HG03280 (cell line): ENCODE measurements around the gene SERPIND1.
"Not testable (repeated sequence)": the region's sequence is repeated elsewhere in the genome, so short reads cannot be mapped to it uniquely, and the experiment has no call there.

Experiments
- ATAC-seq: cut with Tn5 transposase; IDR thresholded peaks from one replicate; pipeline ENCODE4 v1.9.1; 2021; ENCODE audit warnings: mild to moderate bottlenecking, moderate library complexity; ENCODE audit not compliant: unreplicated experiment

The SERPIND1 gene

DNA sequence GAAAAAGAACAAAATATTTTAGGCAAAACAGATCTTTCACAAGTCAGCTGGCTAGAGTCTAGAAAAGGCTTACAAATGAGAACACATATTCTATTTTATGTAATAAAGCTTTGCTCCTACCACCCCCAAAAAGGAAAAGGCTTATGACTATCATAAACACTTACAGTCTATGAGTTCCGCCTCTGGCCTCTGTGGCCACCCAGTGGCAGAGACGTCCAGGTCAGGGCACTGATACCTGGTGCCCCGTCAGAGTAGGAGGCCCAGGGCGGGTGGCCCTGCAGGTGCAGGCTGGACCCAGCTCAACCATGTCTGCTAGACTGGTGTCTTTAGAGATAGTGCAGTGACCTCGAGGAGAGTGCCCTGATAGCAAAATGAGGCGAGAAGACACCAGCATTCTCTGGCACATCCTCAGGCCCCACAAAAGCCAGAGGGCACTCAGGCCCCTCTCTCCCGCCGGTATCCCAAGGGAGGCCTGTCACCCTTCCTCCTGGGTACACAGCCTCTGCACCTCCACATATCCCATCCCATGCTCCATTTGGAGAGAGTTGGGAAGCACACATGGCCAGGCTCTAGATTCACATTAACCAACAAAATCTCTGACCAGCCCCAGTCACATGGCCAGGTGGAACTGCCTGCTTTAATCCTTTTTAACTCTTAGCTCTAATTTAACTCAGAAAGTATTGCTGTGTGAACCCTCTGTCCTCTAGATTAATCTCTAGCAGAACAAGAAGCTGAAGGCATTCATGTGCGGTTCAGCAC, 27.3 kb upstream of the SERPIND1 start:
- ATAC-seq = no peak

DNA sequence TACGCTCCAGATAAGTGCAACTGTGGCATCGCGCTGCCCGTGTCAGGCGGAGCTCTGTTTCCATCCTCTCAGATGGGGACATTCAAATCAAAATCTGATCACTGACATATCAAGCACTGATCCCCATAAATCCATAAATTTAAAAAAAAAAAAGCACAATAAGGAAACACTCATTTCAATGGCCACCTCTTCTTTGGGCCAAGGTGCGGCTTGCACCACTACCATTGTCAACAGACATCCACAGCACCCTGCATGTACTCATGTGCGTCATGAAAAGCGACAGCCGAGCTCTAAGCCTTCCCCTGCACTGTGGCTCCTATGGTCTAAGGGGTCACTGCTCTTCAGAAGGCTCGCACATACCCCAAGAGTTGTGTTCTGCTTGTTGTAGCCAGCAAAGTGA, 26.7 kb upstream of the SERPIND1 start:
- ATAC-seq = no peak

DNA sequence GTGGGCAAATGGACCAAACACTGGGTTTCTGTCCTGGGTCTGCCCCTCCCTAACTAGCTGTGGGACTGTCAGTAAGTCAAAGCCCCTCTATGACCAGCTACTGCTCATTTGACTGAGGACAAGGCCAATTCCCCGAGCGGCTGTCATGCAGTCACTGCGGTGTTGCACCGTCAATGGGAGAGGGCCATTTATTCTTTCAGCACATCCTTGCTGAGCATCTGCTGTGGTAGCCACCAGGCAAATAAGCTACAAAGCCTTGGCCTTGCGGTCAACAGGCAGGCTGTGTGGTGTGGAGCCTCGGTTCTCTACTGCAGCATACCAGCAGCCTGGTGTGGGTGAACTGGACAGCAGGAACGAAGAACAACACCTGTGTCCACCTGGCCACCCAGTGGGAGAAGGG, 25.8 kb upstream of the SERPIND1 start:
- ATAC-seq = no peak

DNA sequence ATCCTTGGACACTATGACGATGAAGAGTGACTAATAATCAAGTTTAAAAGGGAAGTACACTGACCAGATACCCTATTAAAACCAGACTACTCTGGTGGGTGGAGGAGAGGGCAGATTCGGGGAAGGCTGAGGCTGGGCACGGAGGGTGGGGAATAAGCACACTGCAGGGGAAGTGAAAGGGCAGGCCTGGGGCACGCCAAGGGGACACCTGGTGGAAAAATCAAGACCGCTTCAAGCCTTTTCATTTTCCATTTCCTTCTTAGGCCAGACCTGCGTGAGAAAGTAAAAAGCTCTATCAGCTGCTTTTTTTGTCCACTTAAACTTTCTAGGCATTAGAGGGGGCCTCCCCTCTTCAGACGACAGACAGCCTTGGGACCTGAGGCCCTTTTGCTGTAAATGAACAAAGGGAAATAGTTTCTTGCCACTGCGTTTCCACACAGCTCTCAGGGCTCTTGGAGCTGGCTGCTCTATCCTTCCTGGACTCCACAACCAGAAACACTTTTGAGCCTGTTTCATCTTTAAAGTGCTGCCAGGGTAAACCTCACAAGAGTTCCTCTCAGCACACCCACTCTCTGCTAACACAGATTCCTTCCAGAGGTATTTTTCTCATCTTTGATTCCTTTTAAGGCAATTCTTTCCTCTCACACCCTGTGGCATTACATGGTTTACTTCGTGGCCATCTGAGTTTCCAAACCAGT, 25.0 kb upstream of the SERPIND1 start:
- ATAC-seq = peak; percentile 60

DNA sequence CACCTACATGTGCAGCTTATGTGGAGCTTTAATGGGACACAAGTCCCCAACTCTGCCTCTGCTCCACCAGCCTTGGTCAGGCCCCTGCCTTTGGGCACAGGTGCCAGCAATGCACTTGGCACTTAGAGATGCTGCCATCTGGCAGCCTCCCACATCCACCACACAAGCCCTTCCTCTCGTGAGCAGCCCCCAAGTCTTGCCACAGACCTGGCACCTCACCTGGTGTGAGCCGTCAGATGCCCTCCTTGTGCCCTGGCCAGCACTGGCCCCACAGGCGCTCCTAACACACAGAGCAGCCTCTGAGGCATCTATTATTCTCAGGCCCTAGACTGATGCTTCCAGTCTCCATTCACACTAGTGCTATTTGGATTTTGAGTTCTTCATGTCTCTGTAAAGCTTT, 24.5 kb upstream of the SERPIND1 start:
- ATAC-seq = no peak

DNA sequence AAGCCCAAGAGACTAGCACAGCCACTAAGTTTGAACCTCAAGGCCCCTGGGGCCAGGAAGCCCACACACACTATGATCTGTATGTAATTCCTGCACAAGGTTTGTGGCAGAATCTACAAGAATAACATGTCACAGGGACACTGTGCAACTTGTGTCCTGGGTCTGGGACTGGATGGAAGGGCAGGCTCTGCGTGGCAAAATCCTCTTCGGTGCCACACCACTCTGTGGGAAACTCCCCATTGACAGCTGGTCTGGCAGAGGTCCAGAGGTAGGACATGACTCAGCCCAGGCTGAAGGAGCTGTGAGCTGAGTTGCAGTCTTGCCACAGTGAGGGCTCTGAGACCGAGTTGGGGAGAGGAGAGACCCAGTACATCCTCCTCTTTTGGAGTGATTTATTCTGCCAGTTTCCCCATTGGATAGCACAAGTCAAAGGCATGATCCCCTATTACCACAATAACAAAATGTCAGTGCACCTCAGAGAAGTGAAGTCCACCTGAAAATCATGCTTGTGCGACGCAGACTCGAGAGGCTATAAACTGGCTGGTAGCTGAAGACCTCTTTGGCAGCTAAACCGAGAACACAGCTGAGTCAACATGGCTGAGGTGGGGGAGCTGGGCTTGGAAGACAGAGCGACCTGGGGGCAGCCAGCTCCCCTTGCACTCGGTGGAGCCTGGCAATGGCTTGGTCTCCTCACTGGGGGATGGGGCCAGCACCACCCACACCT, 23.3 kb upstream of the SERPIND1 start:
- ATAC-seq = no peak

DNA sequence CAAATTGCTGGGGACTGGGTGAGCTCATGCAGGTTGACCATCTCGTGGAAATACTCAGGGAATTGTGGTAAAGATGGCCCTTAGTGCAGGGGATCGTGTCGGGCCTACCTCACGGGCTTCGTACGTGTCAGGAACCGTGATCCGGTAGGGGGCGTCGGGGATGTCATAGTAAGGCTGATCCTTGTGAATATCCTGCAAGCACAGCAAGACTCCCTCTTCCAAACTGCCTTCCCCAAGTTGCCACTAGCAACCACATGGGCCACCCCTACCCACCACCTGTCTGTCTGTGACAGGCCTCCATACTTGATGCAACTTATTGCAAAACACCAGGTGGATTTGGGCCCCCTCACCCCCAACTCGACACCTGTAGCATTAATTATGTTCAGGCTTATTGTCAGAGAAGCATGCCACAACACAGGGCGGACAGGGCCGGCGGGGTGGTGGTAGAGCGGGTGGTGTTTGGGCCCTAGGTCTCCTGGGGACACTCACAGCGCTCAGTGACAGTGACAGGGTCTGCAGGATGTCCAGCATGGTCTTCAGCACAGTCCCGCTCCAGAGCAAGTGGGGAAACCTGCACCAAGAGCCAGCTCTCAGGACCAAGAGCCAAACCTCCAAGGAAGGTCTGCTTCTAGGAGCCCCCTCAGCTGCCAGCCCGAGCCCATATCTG, 22.6 kb upstream of the SERPIND1 start:
- ATAC-seq = no peak

DNA sequence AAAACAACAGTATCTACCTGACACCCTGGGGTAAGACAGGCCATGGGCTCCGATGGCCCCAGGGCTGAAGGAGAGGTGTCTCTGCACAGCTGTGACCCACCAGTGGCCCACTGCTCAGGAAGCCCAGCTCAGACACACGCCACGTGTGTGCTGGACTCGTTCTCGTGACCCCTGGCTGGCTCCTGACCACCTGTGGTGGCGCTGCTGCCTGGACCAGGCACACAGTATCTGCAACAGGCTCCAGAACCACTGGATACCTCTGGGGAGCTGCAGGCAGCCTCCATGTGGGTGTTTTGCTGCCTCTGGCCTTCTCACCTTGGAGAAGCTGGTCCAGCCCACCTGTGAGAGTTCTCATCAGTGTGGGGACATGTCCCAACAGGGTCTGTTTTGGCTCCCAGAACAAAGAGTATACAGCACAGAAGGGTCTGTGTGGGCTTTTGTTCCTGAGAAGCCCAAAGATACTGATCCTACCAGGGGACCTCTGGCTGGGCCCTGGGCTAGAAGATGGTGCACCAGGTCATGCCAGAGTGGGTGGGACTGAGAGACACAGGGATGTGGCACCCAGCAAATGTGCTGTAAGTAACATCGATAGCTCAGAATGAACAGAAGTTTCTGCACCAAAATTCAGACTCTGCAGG, 21.7 kb upstream of the SERPIND1 start:
- ATAC-seq = no peak

DNA sequence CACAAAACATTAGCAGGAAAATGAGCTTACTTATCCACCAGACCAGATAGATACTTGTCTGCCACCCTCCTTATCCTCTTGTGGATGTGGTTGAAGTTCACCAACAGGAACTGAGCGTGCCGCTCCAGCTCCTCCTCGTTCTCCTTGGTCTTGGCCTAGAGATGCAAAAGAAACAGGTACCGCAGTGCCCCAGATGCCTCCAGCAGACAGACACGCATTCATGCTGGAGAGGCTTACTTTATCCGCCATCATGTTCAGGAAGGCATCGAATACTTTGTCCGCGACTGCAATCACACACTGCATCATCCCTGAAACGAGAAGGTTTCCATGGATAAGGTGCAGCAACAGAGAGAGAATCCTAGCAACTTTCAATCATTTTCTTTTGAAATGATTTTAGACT, 21.0 kb upstream of the SERPIND1 start:
- ATAC-seq = no peak

DNA sequence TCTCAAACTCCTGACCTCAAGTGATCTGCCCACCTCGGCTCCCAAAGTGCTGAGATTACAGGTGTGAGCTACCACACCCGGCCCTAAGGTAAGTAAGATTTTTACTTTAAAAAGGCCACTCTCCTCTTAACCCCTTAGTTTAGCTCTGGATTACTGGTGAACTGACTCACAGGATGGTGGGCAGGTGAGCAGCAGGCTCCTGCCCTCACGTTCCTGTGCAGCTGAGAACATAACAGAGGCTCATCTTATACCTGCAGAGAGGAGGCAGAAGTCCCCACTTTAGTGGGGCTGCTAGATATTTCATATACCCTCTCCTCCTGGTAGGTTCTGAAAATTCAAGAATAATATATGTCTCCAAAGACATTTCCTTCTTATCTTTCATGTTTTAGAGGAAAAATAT, 17.1 kb upstream of the SERPIND1 start:
- ATAC-seq = no peak

DNA sequence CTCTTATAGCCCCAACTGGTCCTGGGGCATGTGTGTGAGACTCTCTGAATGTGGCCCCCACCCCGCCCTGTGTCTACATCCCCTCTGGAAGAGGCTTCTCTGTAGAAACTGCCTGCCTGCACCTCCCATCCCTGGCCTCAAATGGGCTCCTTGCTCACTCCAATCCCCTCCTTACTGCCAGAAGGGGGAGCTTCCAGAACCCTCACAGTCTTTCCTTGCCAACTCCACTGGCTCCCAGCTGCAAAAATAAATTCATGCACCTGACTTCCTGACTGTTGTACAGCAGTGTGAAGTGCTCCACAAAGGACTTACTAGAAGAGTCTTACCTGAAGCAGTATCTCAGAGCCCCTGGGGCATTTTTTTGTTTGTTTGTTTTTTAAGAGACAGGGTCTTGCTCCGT, 15.2 kb upstream of the SERPIND1 start:
- ATAC-seq = no peak

DNA sequence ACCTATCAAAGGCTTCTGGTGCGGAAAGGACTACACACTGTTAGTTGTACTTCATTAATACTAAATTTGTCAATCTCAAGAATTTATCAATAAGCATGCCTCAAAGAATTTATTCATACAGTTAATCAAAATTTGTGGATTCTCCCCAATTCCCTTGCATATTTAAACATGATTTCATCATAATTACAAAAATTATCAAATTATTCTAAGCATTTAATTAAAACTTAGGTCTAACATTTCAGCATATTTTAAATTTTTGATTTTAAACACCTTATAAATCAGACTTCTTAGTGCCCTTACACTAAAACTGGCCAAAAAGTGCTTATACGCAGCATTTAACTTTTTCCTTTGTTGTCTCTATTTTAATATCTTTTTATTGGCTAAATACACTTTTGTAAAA, 13.8 kb upstream of the SERPIND1 start:
- no peak for ATAC-seq

DNA sequence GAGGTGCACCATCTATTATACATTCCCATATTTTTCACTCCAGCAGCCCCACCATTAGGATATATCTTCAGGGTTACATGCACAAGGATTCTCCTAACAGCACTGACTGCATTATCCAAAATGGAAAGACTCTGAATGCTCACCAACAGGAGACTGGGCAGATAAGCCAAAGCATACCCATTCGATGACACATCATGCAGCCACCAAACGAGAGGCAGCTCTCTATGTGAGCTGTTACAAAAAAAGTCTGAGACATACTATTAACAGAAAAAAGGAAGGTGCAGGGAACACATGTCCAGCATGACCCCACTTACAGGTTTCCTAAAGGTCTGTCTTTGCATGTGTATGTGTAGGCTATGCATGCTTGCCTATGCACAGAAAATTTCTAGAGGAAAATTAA, 12.4 kb upstream of the SERPIND1 start:
- ATAC-seq = no peak

DNA sequence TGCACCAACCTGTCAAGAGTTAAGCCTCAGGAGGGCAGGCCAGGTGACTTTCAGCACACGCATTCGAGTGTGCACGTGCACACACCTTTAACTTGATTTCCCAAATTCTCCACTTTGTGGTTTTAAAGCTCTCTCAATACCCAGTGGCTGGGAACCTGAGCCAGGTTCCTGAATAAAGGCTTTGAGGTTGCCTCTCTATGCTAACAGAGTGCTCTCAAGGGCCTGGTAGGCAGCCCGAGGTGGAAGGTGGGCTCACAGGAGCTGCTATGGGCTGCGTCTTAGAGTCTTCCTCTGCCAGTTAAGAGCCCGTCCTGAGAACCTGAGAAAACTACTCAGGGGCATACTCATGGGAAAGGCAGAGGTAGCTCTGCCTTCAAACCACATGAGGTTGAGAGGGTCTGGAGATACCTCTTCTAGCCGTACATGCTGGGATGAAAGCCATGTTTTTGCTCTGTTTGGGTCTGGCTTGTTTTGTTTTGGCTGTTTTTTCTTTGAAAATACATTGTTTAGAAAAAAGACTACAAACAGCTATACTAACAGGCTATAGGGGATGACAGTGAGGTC, 11.6 kb upstream of the SERPIND1 start:
- ATAC-seq = no peak

DNA sequence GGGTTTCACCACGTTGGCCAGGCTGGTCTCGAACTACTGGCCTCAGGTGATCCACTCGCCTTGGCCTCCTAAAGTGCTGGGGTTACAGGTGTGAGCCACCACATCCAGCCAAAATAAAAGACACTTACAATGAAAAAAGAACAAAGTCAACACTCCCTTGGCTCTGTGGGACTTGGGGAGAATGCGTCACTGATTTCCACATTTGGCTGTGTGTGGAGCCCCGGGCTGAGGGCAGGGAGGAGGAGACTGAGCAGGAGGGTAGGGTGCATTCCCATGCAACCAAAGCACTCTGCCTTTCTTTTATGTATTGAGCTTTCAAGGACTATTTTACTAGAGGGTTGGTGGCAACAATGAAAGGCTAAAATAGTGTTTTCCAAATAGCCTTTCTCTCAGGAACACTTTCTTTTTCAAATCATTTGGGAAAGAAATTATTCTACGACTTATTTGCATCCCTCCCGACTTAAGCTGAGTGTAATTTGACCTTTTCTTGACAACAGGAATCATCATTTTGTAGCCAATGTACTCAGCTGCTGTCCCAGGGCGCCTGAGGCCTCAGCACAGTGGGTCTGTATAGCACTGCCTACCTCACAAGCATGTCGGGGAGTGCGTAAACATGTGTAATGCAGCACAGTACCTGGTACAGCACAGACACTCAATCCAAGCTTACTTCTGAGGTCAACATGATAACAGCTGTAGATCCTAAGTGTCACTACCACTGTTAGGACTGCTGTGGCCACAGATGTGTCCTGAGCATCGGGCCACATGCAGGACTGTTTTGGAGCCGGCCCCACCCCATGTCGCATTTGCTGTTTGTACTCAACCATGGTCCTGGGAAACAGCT, 10.1 kb upstream of the SERPIND1 start:
- ATAC-seq = no peak

DNA sequence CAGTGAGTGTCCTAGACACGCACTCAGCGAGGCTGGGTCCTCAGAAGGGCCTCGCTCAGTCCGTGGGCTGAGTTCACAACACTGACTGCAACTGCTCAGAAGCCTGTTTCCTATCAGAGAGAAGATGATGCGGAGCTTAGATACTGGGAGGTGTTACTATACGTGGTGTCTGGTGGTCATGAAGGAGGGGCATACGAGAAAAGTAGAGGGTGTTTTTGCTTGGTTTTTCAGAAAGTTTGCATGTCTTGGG, 9.5 kb upstream of the SERPIND1 start:
- no peak for ATAC-seq

DNA sequence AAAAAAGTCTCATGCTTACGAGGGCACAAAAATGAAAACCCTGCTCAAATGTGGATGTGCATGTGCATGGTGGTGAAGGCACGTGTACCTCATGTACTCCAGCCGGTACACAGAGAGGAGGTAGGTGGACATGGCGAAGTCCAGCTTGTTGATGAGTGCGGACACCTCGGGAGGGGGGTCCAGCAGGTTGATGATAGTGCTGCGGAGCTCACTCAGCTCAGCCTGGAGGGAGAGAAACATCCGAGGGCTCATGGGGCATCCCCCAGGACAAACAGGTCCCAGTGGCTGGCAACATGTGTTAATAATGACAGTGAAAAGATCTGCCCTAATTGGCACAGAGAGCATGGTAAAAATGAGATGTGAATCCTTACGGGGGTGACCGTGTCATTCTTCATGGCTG, 9.2 kb upstream of the SERPIND1 start:
- no peak for ATAC-seq

DNA sequence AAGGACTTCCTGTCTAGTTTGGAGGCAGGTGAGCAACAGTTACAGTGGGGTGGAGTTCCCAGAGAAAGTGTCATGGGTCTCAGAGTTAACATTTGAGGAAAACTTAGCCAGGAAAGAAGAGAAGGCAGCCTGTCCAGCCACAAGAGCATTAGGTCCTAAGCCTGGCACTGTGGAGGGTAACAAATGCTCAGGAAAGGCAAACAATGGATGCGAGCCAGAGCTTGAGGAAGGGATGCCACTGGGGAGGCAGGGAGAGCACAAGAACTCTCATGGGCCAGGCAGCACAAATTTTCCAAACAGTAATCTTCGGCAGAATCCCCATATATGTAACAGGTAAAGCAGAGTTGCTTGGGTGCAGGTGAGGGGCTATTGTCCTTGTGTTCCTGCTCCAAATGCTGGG, 8.0 kb upstream of the SERPIND1 start:
- ATAC-seq = no peak

DNA sequence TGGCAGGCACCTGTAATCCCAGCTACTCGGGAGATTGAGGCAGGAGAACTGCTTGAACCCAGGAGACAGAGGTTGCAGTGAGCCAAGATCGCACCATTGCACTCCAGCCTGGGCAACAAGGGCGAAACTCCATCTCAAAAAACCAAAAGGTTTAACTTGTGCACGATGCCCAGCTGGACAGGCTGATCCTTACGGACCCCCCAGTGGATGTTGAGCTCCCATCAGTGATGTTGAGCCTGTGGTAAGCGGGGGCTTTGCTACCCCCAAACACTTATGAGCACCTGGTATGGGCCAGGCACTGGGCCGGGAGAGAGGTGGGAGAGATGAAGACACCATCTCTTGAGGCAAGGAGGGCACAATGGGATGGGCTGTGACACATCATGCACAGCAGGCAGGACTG, 7.4 kb upstream of the SERPIND1 start:
- no peak for ATAC-seq

DNA sequence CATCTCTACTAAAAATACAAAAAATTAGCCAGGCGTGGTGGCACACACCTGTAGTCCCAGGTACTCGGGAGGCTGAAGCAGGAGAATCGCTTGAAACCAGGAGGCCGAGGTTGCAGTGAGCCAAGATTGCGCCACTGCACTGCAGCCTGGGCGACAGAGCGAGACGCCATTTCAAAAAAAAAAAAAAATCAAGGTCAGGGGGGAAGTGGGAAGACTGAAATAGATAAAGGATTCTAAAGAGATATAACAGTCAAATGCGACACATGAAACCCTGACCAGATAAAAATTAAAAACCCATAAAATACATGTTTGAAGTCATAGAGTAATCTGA, 4.5 kb upstream of the SERPIND1 start:
- not testable (repeated sequence) for ATAC-seq
